ENCODE measurements around the gene TBPL2.
"Not testable (repeated sequence)": the region's sequence is repeated elsewhere in the genome, so short reads cannot be mapped to it uniquely, and the experiment has no call there.

Gene TBPL2

DNA sequence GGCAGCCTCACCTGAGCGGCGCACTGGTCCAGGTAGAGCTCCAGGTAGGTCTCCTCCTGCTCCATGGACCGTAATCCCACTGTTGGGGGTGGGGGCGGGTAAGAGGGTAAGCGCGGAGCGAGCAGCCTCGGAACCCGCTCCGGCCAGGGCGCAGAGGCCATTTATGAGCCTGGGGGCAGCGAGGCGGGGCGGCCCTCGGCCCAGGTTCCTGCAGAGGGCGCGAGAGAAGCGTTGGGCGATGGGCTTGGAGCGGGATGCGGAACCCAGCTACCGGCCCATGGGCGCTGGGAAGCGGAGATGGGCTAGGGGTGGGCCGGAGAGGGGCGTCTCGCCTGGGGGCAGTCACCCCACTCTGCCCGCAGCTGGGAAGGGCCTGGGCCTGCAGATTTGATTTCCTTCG is at the start of gene TBPL2:
Gene TBPL2 (minus strand): TSS at position 232 of the 400 bp plus-strand sequence. CDS start 167 bp downstream, at position 65.
- no peak for DNase-seq

GRCh38 chr14:55488204-55488603 is 47.8 kb upstream of the TBPL2 start:
- DNase-seq = no peak

- DNase-seq = no peak
Measured at GRCh38 chr14:55482936-55483605, 42.7 kb upstream of the TBPL2 start.

DNA sequence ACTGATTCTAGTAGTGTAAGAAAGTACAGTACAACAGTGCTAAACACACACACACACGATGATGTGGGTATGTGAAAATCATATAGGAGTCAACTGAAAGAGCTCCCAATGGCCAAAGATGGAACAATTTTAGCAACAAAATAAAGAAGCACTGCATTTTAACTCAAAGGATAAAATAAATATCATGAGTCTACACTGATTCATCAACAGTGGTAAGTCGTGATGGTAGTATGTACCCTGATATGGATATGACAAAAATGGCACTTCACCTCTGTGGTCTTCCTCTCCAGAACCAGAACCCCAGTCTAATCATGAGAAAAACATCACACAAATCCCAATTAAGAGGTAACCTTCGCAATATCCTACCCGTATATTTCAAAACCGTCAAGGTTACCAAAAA is 41.4 kb upstream of the TBPL2 start:
- DNase-seq = no peak

DNA sequence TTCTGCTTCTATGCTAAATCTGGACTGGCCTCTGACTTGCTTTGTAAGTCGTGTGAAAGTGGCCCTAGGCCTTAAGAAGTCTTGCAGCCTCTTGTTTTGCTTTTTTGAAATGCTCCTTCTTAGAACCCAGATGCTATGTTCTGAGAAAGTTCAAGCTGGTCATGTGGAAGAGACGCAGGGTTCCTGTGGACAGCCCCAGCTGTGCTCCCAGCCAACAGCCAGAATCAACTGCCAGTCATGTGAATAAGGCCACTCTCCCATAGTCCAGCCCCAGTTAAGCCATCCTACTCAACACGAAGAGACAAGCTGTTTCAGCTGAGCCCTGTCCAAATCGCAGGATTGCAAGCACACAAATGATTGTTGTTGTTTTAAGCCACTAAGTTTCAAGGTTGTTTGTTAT is 37.3 kb upstream of the TBPL2 start:
- DNase-seq = no peak

DNA sequence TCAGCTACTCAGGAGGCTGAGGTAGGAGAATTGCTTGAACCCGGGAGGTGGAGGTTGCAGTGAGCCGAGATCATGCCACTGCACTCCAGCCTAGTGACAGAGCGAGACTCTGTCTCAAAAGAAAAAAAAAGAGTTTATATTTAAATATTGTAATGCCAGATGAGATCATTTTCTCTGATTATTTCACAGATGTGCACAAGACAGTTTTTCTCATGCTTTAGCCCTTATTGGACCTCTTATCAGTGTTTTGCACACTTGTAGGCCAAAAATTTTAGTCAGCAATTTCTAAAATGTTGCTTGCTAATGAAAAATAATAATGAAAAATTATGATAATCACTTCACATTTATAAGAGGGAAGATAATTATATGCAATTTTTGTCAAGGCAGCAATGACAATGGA is 36.0 kb upstream of the TBPL2 start:
- not testable (repeated sequence) for DNase-seq

GRCh38 chr14:55473786-55474185 is 33.4 kb upstream of the TBPL2 start:
- no peak for DNase-seq

GRCh38 chr14:55470025-55470424 is 29.6 kb upstream of the TBPL2 start:
- no peak for DNase-seq

GRCh38 chr14:55467307-55467706 is 26.9 kb upstream of the TBPL2 start:
- no peak for DNase-seq

DNA sequence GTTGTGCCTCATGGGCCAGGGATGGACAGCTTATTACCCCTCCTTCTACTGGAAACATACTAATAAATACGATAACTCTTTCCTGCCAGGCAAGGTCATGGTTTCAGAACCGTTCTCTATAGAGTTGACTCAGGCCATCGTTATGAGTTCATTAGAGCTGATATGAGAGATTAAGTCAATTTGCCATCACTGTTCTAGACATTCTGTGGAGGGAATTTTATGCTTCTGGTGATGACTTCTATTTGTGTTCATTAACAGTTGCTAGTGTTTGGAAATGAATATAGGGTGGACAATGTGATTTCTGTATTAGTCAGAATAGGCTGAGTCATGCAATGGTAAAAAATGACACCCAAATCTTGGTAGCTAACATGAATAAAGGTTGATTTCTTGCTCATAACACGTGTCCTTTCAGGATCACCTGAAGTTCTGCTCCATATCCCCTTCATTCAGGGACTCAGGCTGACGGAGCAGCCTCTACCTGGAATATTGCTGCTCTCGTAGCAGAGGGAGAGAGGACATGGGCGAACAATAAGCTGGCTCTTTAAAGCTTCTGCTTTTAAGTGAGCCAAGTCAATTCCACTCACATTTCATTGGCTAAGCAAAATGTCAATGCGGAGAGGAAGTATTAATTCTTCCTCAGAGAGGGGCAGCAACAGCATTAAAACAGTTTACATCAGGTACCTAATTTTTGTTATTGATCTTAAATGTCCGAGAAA is 18.5 kb upstream of the TBPL2 start:
- DNase-seq = no peak

DNA sequence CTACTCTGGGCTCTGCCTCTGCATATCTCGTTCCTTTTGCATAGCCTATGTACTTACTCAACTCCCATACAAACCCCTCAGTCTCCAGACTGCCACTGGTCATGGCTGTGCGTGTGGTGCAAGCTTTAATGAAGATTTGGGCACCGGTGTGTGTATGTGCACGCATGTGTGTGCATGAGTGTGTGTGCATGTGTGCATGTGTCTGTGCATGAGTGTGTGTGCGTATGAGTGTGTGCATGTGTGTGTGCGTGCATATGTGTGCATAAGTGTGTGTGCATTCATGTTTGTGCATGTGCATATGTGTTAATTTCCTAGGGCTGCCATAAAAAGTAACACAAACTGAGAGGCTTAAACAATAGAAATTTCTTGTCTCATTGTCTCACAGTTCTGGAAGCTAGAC is 17.1 kb upstream of the TBPL2 start:
- DNase-seq = no peak

DNA sequence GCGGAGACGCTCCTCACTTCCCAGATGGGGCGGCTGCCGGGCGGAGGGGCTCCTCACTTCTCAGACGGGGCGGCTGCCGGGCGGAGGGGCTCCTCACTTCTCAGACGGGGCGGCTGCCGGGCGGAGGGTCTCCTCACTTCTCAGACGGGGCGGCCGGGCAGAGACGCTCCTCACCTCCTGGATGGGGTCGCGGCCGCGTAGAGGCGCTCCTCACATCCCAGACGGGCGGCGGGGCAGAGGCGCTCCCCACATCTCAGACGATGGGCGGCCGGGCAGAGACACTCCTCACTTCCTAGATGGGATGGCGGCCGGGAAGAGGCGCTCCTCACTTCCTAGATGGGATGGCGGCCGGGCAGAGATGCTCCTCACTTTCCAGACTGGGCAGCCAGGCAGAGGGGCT is 16.0 kb upstream of the TBPL2 start:
- not testable (repeated sequence) for DNase-seq

- no peak for DNase-seq
Measured at GRCh38 chr14:55454264-55455002, 14.0 kb upstream of the TBPL2 start.

DNA sequence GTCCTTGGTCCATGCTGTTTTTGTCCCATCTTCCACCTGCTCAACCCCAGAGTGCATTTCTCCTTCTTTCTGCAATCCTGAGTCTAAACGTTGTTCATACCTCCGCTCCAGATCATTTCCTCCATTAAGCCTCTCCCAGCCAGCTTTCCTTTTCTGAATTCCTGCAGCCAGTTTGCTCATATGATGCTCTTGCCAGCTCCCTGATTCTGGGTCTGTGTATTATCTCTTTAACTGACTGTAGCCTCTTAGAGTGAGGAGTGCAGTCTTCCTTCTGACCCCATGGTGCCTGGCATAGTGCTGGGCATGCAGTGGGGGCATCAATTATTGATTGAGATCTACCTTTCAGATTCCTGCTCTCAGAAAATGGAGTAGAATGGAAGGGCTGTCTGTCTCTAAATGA is 11.5 kb upstream of the TBPL2 start:
- no peak for DNase-seq

- no peak for DNase-seq
Measured at GRCh38 chr14:55451398-55451797, 11.0 kb upstream of the TBPL2 start.

- no peak for DNase-seq
Measured at GRCh38 chr14:55450987-55451386, 10.6 kb upstream of the TBPL2 start.

DNA sequence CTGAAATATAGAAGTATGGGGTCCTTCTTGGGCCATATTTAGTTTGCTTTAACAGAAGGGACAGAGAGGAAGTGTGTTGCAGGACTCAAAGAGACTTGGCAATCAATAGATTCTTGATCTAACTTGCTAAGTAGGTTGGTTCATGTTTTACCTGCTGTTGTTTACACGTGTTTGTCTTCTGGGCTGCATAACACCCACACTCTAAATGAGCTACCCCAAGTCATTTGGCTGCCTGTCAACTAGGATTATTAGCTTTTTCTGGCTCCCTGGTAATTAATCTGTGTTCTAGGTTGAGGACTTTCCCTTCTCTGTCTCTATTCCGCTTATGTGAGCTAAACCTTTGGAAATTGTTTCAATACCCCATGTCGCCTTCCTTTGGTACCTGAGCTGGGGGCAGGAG is 10.1 kb upstream of the TBPL2 start:
- DNase-seq = no peak

DNA sequence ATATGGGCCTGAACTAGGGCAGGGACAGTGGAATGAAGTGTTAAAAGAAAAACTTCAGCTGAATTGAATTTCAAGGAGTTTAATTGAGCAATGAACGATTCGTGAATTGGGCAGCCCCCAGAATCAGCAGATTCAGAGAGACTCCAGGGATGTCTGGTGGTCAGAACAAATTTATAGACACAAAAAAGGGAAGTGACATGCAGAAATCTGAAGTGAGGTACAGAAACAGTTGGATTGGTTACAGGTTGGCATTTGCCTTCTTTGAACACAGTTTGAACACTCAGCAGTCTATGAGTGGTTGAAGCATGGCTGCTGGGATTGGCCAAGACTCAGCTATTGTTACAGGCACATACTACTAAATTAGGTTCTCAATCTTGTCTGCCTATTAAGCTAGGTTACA is 9.7 kb upstream of the TBPL2 start:
- DNase-seq = no peak

GRCh38 chr14:55449116-55449515 is 8.7 kb upstream of the TBPL2 start:
- no peak for DNase-seq

DNA sequence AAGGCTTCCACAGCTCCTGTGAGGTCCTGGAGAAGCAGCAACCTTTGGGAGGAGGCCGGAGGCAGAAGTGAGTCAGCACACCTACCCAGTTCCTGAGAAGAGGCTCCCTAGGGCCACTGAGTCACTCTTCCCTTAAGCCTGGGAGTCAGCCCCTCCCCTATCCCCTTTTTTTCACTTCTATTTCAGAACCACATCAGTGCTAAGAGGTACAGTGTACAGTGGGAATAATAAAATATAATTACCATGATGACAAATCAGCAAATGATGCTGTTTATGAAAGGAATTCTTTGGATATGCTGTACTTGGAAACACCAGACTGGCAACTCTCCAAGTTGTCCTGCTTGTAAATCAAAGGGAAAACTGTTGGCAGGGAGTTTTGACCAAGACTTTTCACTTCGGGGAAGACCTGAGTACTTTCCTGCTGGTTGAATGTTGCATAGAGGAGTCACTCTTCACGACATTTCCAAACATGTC is 7.8 kb upstream of the TBPL2 start:
- DNase-seq = no peak

GRCh38 chr14:55446833-55447232 is 6.4 kb upstream of the TBPL2 start:
- DNase-seq = no peak

- DNase-seq = peak; percentile 23
Measured at GRCh38 chr14:55446127-55446736, 5.8 kb upstream of the TBPL2 start.

GRCh38 chr14:55441286-55441685 is 870 bp upstream of the TBPL2 start:
- no peak for DNase-seq
